Tibial nerve (tissue), 4 donors: ENCODE results near the gene SAMD14. TPM values are rescaled to one million over a fixed set of nuclear protein-coding genes. Genes with fewer than 3 reads are reported as not detected.

Source experiments
- DNase-seq, 2 donors: peaks; one replicate each; pipeline ENCODE4 v3.0.0-alpha.2; 2019; ENCODE audit warnings: low spot score in 2 of 2
- H3K27ac ChIP-seq, 4 donors: fragments of 200-600 bp; sonication (generic) in 3 of 4; one replicate each; pipeline ENCODE4 v1.5.1; 2017 to 2019; ENCODE audit warnings: mild to moderate bottlenecking in 1 of 4
- H3K27me3 ChIP-seq, 2 donors: fragments of 200-600 bp; sonication (generic) in 1 of 2; one replicate each; pipeline versions ENCODE4 v1.5.1 to v1.6.0; 2017 to 2019
- H3K36me3 ChIP-seq, 3 donors: fragments of 200-600 bp; sonication (generic); one replicate each; pipeline ENCODE4 v1.5.1; 2018 to 2019
- H3K4me1 ChIP-seq, 4 donors: fragments of 200-600 bp; sonication (generic) in 3 of 4; one replicate each; pipeline ENCODE4 v1.5.1; 2017 to 2019
- H3K4me3 ChIP-seq, 4 donors: fragments of 200-600 bp; sonication (generic) in 3 of 4; one replicate each; pipeline ENCODE4 v1.5.1; 2017 to 2019; ENCODE audit warnings: mild to moderate bottlenecking in 1 of 4, moderate library complexity in 1 of 4
- H3K9me3 ChIP-seq, 4 donors: fragments of 200-600 bp; sonication (generic) in 3 of 4; one replicate each; pipeline ENCODE4 v1.5.1; 2017 to 2019
- CTCF ChIP-seq, 5 experiments: fragments of 200-600 bp in 3 of 5; fragments of 450-650 bp in 2 of 5; sonication (generic) in 3 of 5; IDR thresholded peaks; one replicate each; pipeline ENCODE4 v1.5.1; 2016 to 2019; ENCODE audit warnings: antibody characterized with exemption in 5 of 5, mild to moderate bottlenecking in 3 of 5, moderate library complexity in 2 of 5
- EP300 ChIP-seq, 2 donors: sonication (generic); formaldehyde crosslinking; IDR thresholded peaks; one replicate each; pipeline ENCODE4 v1.6.1; 2017; ENCODE audit warnings: antibody characterized with exemption in 2 of 2, mild to moderate bottlenecking in 1 of 2
- POLR2A ChIP-seq, 2 donors: fragments of 450-650 bp; IDR thresholded peaks; one replicate each; pipeline ENCODE4 v1.6.1; 2017; ENCODE audit warnings: antibody characterized with exemption in 2 of 2, mild to moderate bottlenecking in 2 of 2, moderate library complexity in 2 of 2
- WGBS, 2 donors: methylation state at CpG; one replicate each; pipeline ENCODE4 v1.1.5; 2018; 5-methylcytosine and 5-hydroxymethylcytosine counted together
- total RNA-seq, 4 donors: library from RNA; depleted of rRNA; stranded (reverse); fragments of >200 nt; gene quantifications; one replicate each; pipeline ENCODE4 v1.1.0, GENCODE V29; 2016

The SAMD14 gene
- total RNA-seq, 4 donors from 2014 or later = 0.63 to 1.5 (median 1.1) TPM

DNA sequence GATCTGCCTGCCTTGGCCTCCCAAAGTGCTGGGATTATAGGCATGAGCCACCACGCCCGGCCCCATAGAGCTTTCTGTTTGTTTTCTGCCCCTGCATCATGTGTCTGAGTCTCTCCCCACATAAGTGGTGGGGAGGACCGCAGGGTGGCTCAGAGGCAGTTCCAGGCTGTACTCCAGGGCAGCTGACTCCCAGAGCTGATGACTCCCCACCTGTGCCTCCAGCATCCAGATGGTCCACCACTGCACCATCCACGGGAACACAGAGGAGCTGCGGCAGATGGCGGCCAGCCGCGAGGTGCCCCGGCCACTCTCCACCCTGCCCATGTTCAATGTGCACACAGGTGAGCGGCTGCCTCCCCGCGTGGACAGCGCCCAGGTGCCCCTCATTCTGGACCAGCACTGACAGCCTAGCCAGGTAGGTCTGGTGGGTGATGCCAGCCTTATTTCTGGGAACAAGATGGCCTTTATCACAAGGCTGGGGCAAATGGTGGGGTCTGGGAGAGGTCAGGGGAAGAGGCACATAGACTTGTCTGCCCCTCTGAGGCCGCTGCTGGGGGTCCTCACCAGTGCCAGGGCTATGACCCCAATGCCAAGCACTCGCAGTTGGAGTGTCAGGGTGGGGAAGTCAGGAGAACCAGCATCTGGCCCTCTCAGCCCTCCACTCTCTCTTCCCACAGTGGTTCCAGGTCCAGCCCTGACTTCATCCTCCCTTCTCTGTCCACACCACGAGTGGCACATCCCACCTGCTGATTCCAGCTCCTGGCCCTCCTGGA is 45.3 kb upstream of the SAMD14 start:
- Histone ChIP-seq H3K9me3 (no peaks in the 10 kb centered on the region), H3K4me1 (peaks cover 0 to 67% (median 23%) of the 10 kb centered on the region in 4 donors), H3K4me3 (no peak overlapping the region), H3K27ac (peak overlapping the region; percentile 2 to 89 (median 70)), H3K36me3 (peaks cover 0 to 12% (median 0%) of the 10 kb centered on the region in 3 donors), H3K27me3 (no peaks in the 10 kb centered on the region)
- 84 to 87% methylated on average over 11 to 15 of the region's 16 CpGs for WGBS, 2 donors
- TF ChIP-seq EP300 (IDR thresholded peaks at IDR 0.05) = no peak
- no peak for TF ChIP-seq POLR2A (IDR thresholded peaks at IDR 0.05)
- no peak for TF ChIP-seq CTCF (IDR thresholded peaks at IDR 0.05)
- DNase-seq = no peak

DNA sequence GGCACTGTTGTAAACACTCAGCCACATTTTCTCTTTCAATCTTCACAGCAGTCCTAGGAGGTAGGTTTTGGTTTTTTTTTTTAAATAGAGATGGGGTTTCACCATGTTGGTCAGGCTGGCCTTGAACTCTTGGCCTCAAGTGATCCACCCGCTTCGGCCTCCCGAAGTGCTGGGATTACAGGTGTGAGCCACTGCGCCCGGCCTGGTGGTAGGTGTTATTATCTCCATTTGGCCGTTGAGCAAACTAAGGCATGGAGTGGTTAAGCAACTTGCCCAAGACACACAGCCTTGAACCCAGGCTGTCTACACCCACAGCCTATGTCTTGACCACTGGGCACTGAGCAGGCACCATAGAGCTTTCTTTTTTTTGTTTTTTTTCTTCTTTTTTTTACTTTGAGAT is 44.5 kb upstream of the SAMD14 start:
- Histone ChIP-seq H3K36me3 (peaks cover 0 to 12% (median 0%) of the 10 kb centered on the region in 3 donors), H3K9me3 (no peaks in the 10 kb centered on the region), H3K4me3 (no peak overlapping the region), H3K27me3 (no peaks in the 10 kb centered on the region), H3K27ac (peak overlapping the region in 3 of 4 donors; percentile 65 to 89 (median 85)), H3K4me1 (peaks cover 0 to 61% (median 23%) of the 10 kb centered on the region in 4 donors)
- no peak for TF ChIP-seq POLR2A (IDR thresholded peaks at IDR 0.05)
- no peak for TF ChIP-seq EP300 (IDR thresholded peaks at IDR 0.05)
- no peak for TF ChIP-seq CTCF (IDR thresholded peaks at IDR 0.05)
- 78 to 82% methylated on average over 6 of the region's 6 CpGs for WGBS, 2 donors
- no peak for DNase-seq

DNA sequence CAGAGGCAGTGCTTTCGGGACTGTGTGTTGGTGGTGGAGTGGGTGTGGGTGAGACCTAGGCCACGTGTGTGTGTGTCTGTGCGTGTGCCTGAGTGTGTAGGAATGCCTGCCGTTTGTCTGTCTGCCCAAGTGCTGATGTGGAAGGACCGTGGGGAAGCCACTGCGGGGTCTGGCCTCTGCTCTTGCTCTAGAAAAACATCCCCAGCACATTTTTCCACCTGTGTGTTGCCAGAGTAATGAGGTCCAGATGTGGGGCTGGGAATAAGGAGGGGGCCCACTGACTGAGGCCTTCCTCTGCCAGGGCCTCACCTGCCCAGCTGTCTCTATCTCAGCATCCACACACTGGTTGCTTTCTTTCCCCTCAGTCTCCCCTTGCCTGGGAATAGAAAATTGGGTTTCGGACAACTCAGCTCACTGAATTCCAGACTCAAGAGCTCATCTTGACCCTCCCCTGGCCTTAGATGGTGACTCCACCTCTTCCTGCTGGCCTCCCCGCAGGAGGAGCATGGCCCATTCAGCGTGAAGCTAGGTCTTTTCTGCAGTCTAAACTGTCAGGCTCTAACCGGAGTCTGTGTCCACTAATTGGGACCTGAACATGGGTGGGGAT is 43.5 kb upstream of the SAMD14 start:
- peak overlapping the region; percentile 64 to 89 (median 75) for H3K27ac ChIP-seq

GRCh38 chr17:50172936-50173334 is 43.0 kb upstream of the SAMD14 start:
- peak overlapping the region; percentile 64 to 89 (median 75) for H3K27ac ChIP-seq
- DNase-seq = no peak
- TF ChIP-seq CTCF (IDR thresholded peaks at IDR 0.05) (no peak), EP300 (IDR thresholded peaks at IDR 0.05) (no peak), POLR2A (IDR thresholded peaks at IDR 0.05) (no peak)
- H3K36me3 ChIP-seq = peaks cover 0 to 12% (median 0%) of the 10 kb centered on the region in 3 donors
- H3K4me1 ChIP-seq = peaks cover 0 to 55% (median 16%) of the 10 kb centered on the region in 4 donors
- no peak overlapping the region for H3K4me3 ChIP-seq
- no peaks in the 10 kb centered on the region for H3K27me3 ChIP-seq
- WGBS, 2 donors = 37 to 43% methylated on average over 6 of the region's 6 CpGs
- no peaks in the 10 kb centered on the region for H3K9me3 ChIP-seq

More for the DNA sequence above, 43.5 kb upstream of the SAMD14 start:
- DNase-seq = peak in 1 of 2 donors; percentile 14
- WGBS, 2 donors = 24 to 29% methylated on average over 10 of the region's 10 CpGs
- Histone ChIP-seq H3K27me3 (no peaks in the 10 kb centered on the region), H3K4me3 (no peak overlapping the region), H3K36me3 (peaks cover 0 to 12% (median 0%) of the 10 kb centered on the region in 3 donors), H3K9me3 (no peaks in the 10 kb centered on the region), H3K4me1 (peaks cover 0 to 60% (median 21%) of the 10 kb centered on the region in 4 donors)
- TF ChIP-seq CTCF (IDR thresholded peaks at IDR 0.05) = no peak

GRCh38 chr17:50172130-50172529 is 42.2 kb upstream of the SAMD14 start:
- no peak overlapping the region for H3K4me3 ChIP-seq
- H3K4me1 ChIP-seq = peaks cover 0 to 47% (median 8%) of the 10 kb centered on the region in 4 donors
- TF ChIP-seq CTCF (IDR thresholded peaks at IDR 0.05) (no peak), EP300 (IDR thresholded peaks at IDR 0.05) (no peak), POLR2A (IDR thresholded peaks at IDR 0.05) (no peak)
- H3K9me3 ChIP-seq = no peaks in the 10 kb centered on the region
- 76 to 91% methylated on average over 11 of the region's 11 CpGs for WGBS, 2 donors
- H3K27me3 ChIP-seq = no peaks in the 10 kb centered on the region
- peaks cover 0 to 12% (median 0%) of the 10 kb centered on the region in 3 donors for H3K36me3 ChIP-seq
- peak overlapping the region in 2 of 4 donors; percentile 22 to 85 for H3K27ac ChIP-seq
- no peak for DNase-seq
